Measurements from ENCODE around the gene DENND4B. TPM values are rescaled to one million over a fixed set of nuclear protein-coding genes. Genes with fewer than 3 reads are reported as not detected.
"Not testable (repeated sequence)": the region's sequence is repeated elsewhere in the genome, so short reads cannot be mapped to it uniquely, and the experiment has no call there.

Gene DENND4B
- total RNA-seq, 1 donor = 27.5 TPM

DNA sequence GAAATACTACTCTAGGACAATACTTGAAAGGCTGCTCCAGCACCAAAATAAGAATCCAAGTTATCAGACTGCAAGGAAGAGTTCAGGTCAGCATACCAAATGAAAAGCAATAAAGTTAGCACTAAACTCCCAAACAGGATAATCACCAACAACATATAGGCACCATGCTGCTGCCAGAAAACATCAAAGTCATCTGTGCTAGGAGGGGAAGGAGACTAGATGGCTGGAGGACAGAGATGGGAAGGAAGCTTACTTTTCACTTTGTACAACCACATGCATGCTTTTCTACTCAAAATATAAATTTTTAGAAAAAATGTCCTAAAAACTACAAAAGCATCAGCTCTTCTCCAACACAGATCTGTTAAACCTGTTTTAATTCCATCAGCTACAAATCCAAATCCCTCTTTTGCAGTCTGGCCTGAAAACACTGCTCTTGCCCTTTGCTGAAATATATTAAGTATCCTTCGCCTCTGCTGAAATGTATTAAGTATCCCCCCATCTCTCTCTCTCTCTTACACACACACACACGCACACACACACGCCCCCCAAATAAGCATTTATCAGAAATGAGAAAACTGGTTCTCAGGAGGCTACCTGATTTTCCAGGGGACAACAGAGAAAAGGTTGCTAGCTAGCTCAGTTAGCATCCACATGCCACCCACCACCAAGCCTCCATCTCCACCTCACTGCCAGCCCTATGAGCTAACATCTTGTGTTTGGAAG is 25.3 kb downstream of the DENND4B start:
- Histone ChIP-seq H3K9me3 (ENCODE audit: low read depth, low read length) (no peaks in the 10 kb centered on the region), H3K4me1 (ENCODE audit: insufficient read depth, low read length) (peaks cover 29% of the 10 kb centered on the region), H3K27ac (ENCODE audit: low read depth, low read length) (no peak overlapping the region), H3K4me3 (ENCODE audit: insufficient read depth, low read length) (peak overlapping the region; percentile 83), H4K20me1 (ENCODE audit: insufficient read depth, low read length) (peaks cover 46% of the 10 kb centered on the region), H2AFZ (ENCODE audit: low read length) (peak overlapping the region; percentile 36), H3K4me2 (ENCODE audit: insufficient read depth, low read length) (peak overlapping the region; percentile 96), H3K27me3 (ENCODE audit: insufficient read depth, low read length) (no peaks in the 10 kb centered on the region), H3K79me2 (ENCODE audit: insufficient read depth, low read length) (peaks cover 61% of the 10 kb centered on the region), H3K36me3 (ENCODE audit: insufficient read depth, low read length) (peaks cover 5% of the 10 kb centered on the region)
- TF ChIP-seq, protein P1, sequence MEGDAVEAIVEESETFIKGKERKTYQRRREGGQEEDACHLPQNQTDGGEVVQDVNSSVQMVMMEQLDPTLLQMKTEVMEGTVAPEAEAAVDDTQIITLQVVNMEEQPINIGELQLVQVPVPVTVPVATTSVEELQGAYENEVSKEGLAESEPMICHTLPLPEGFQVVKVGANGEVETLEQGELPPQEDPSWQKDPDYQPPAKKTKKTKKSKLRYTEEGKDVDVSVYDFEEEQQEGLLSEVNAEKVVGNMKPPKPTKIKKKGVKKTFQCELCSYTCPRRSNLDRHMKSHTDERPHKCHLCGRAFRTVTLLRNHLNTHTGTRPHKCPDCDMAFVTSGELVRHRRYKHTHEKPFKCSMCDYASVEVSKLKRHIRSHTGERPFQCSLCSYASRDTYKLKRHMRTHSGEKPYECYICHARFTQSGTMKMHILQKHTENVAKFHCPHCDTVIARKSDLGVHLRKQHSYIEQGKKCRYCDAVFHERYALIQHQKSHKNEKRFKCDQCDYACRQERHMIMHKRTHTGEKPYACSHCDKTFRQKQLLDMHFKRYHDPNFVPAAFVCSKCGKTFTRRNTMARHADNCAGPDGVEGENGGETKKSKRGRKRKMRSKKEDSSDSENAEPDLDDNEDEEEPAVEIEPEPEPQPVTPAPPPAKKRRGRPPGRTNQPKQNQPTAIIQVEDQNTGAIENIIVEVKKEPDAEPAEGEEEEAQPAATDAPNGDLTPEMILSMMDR (IDR thresholded peaks at IDR 0.05; ENCODE audit: extremely low read depth, low read depth, low read length) = no peak
- no peak for DNase-seq (ENCODE audit: insufficient read length, low spot score, missing footprints)

DNA sequence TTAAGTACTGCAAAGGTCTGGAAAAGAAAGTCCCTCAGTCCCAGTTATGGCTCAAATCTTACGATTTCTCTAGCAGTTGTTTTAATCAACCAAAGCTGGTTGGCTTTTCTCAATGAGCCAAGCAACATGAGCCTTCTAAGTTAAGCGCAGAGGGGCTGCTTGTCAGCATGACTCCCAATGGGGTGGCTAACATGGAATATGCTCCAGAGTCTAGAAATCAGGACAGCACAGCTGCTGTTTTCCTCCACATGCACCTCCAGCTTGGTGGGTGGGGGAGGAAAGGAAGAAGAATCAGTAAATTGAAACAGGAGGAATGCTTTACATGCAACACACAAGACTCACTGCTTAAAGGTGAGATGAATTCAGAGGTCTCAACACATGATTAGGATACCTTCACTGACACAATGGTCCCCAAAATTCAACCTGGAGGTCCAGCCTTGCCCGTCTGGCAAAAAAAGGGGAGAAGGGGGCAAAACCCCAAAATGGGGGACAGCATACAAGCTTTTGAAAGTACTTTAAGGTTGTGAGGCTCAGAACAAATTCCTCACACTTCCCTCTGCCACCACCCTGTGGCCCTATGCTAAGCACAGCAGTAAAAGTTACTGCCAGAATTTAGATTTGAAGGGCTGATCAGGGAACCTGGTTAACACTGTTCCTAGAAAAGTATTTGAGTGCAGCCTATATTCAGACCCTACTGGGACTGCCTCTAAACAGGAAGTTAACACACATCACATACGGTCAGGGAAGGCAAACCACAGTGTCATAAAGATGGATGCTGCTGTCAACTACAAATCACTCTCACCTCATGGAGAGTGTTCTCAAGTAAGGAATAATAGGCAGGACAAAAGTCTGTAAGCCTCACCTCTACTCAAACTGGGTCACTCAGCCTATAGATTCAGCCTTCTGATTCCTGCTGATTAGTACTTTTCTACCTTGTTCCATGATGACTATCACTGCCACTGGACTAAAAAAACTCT is 26.4 kb downstream of the DENND4B start:
- Histone ChIP-seq H3K27ac (ENCODE audit: low read depth, low read length) (no peak overlapping the region), H4K20me1 (ENCODE audit: insufficient read depth, low read length) (peaks cover 52% of the 10 kb centered on the region), H3K4me2 (ENCODE audit: insufficient read depth, low read length) (peak overlapping the region; percentile 96), H3K27me3 (ENCODE audit: insufficient read depth, low read length) (no peaks in the 10 kb centered on the region), H2AFZ (ENCODE audit: low read length) (no peak overlapping the region), H3K36me3 (ENCODE audit: insufficient read depth, low read length) (peaks cover 13% of the 10 kb centered on the region), H3K4me3 (ENCODE audit: insufficient read depth, low read length) (no peak overlapping the region), H3K9me3 (ENCODE audit: low read depth, low read length) (no peaks in the 10 kb centered on the region), H3K79me2 (ENCODE audit: insufficient read depth, low read length) (peaks cover 71% of the 10 kb centered on the region), H3K4me1 (ENCODE audit: insufficient read depth, low read length) (peaks cover 29% of the 10 kb centered on the region)
- TF ChIP-seq, protein P1 (IDR thresholded peaks at IDR 0.05; ENCODE audit: extremely low read depth, low read depth, low read length) = peak; percentile 51
- DNase-seq (ENCODE audit: insufficient read length, low spot score, missing footprints) = peak; percentile 70

DNA sequence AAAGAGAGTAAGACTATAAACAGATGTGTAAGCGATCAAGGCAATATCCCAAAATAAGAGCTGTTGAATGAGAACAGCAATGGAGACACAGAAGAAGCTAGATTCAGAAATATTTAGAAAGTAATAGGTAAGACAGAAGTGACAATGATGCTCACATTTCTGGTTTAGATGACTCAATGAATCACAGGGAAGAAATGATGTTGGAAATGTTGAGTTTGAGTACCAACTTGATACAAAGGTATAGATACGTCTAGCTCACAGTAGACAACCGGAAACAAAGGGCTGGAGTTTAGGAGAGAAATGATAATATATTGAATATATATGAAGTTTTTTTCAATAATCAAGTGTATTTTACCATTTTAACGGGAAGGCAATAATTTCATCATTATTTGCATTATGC is 30.2 kb downstream of the DENND4B start:
- Histone ChIP-seq H3K79me2 (ENCODE audit: insufficient read depth, low read length) (peaks cover 95% of the 10 kb centered on the region), H3K36me3 (ENCODE audit: insufficient read depth, low read length) (peaks cover 13% of the 10 kb centered on the region), H4K20me1 (ENCODE audit: insufficient read depth, low read length) (peaks cover 70% of the 10 kb centered on the region), H3K9me3 (ENCODE audit: low read depth, low read length) (no peaks in the 10 kb centered on the region), H3K27me3 (ENCODE audit: insufficient read depth, low read length) (no peaks in the 10 kb centered on the region), H2AFZ (ENCODE audit: low read length) (no peak overlapping the region), H3K4me3 (ENCODE audit: insufficient read depth, low read length) (no peak overlapping the region), H3K27ac (ENCODE audit: low read depth, low read length) (no peak overlapping the region), H3K4me2 (ENCODE audit: insufficient read depth, low read length) (no peak overlapping the region), H3K4me1 (ENCODE audit: insufficient read depth, low read length) (peaks cover 10% of the 10 kb centered on the region)
- TF ChIP-seq, protein P1 (IDR thresholded peaks at IDR 0.05; ENCODE audit: extremely low read depth, low read depth, low read length) = no peak
- DNase-seq (ENCODE audit: insufficient read length, low spot score, missing footprints) = no peak

DNA sequence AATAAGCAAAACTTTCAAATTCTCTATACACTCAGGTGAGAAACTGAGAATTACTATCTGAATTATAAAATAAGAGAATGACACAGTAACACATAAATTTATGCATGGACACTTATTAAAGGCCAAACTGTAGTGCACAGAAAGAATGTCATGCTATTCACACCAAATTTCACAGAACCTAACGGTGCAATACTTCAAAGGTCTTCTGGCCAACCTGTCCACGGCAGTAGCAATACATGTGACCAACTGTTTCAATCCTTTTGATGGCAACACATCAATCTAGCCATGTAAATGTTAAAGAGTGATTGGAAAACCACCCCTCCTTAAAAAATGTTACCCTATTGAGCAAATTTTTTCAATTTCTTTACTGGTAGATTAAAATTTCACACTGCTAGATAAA is 34.2 kb downstream of the DENND4B start:
- Histone ChIP-seq H3K36me3 (ENCODE audit: insufficient read depth, low read length) (peaks cover 9% of the 10 kb centered on the region), H3K79me2 (ENCODE audit: insufficient read depth, low read length) (peaks cover 92% of the 10 kb centered on the region), H3K4me3 (ENCODE audit: insufficient read depth, low read length) (no peak overlapping the region), H3K4me1 (ENCODE audit: insufficient read depth, low read length) (no peaks in the 10 kb centered on the region), H2AFZ (ENCODE audit: low read length) (no peak overlapping the region), H3K27ac (ENCODE audit: low read depth, low read length) (no peak overlapping the region), H4K20me1 (ENCODE audit: insufficient read depth, low read length) (peaks cover 47% of the 10 kb centered on the region), H3K9me3 (ENCODE audit: low read depth, low read length) (no peaks in the 10 kb centered on the region), H3K4me2 (ENCODE audit: insufficient read depth, low read length) (no peak overlapping the region), H3K27me3 (ENCODE audit: insufficient read depth, low read length) (no peaks in the 10 kb centered on the region)
- no peak for DNase-seq (ENCODE audit: insufficient read length, low spot score, missing footprints)
- TF ChIP-seq, protein P1 (IDR thresholded peaks at IDR 0.05; ENCODE audit: extremely low read depth, low read depth, low read length) = no peak

DNA sequence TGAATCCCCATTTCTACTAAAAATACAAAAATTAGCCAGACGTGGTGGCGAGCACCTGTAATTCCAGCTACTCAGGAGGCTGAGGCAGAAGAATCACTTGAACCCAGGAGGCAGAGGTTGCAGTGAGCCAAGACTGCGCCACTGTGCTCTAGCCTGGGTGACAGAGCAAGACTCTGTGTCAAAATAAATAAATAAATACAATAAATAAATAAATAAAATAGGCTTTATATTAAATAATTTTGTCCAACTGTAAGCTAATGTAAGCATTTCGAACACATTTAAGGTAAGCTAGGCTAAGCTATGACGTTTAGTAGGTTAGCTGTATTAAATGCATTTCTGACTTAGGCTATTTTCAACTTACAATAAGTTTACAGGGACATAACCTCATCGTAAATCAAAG is 36.0 kb downstream of the DENND4B start:
- not testable (repeated sequence) for H2AFZ ChIP-seq (ENCODE audit: low read length); H3K9me3 ChIP-seq (ENCODE audit: low read depth, low read length); H3K27me3 ChIP-seq (ENCODE audit: insufficient read depth, low read length); H3K27ac ChIP-seq (ENCODE audit: low read depth, low read length); H3K4me3 ChIP-seq (ENCODE audit: insufficient read depth, low read length); H3K4me2 ChIP-seq (ENCODE audit: insufficient read depth, low read length); H3K36me3 ChIP-seq (ENCODE audit: insufficient read depth, low read length); DNase-seq (ENCODE audit: insufficient read length, low spot score, missing footprints); H3K4me1 ChIP-seq (ENCODE audit: insufficient read depth, low read length)
- Histone ChIP-seq H4K20me1 (ENCODE audit: insufficient read depth, low read length) (peaks cover 52% of the 10 kb centered on the region), H3K79me2 (ENCODE audit: insufficient read depth, low read length) (peaks cover 91% of the 10 kb centered on the region)

Data from osteoblast (primary cell).